Head of caudate nucleus (tissue), 42 donors: ENCODE results near the gene SIDT1.
"Not testable (repeated sequence)": the region's sequence is repeated elsewhere in the genome, so short reads cannot be mapped to it uniquely, and the experiment has no call there.

Experiments
- DNase-seq, 42 donors: peaks; one replicate each; pipeline versions ENCODE4 v3.0.0 to v3.0.0-alpha.2; 2020 to 2021; ENCODE audit warnings: mixed read lengths in 7 of 42
- intact Hi-C: fragments of 100-400 bp; cut with DNase I; formaldehyde crosslinking; loops from one replicate; pipeline ENCODE4 v1.15.0; 2022

Gene SIDT1

DNA sequence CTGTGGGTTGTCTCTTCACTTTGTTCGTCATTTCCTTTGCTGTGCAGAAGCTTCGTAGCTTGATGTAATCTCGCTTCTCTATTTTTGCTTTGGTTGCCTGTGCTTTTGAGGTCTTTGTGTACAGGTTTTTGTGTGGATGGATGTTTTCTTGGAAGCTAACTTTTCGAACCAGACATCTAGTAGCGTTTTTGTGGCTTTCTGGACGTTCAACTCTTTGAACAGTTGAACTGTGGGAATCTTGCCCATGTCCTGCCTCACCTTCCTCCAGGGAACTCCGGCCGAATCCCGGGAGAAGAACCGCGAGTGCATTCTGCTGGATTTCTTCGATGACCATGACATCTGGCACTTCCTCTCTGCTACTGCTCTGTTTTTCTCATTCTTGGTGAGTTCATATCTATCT is 93.5 kb downstream of the SIDT1 start:
- no peak for DNase-seq
- intact Hi-C loops = loop anchor here (10.0 kb wide), 1 partner anchor 131 kb away; no protein-coding TSS in a partner anchor

DNA sequence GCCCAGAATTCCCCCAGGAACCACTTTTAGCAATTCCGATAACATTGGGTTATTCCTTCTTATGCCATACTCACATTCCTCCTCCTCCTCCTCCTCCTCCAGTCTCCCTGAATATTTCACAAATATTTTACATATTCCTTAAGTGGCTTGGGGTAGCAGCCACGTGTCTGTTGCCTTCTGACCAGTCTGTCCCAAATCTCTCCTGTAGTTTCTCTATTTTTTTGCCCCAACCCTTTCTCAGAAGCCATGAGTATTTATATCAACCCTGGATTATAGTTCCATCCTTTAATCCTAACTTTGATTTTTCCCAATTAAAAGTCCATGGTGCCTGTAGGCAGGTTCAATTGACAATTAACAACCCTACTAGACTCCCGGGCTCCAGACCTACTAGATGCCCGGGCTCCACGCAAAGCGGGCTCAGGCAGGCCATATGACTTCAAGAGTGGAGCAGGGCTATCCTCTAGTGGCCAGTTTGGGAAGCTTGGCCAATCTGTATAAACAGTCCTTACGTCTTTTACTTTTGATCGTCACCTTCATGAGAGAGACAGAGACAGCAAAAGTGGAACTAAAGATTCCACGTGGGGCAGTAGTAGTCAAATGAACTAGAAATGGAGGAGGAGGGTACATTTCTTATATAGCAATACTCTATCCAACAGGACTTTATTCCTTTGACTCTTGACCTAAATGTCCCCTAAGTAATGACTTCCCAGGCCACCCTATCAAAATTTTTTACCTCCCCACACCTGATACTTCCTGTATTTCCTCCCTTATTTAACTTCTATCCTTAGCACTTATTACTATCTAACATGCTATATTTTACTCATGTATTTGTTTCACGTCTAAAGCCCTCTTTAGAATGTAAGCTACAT is 94.4 kb downstream of the SIDT1 start:
- intact Hi-C loops = loop anchor here (10.0 kb wide), 1 partner anchor 132 kb away; no protein-coding TSS in a partner anchor
- DNase-seq = peak; percentile 19 to 74 (median 52)

DNA sequence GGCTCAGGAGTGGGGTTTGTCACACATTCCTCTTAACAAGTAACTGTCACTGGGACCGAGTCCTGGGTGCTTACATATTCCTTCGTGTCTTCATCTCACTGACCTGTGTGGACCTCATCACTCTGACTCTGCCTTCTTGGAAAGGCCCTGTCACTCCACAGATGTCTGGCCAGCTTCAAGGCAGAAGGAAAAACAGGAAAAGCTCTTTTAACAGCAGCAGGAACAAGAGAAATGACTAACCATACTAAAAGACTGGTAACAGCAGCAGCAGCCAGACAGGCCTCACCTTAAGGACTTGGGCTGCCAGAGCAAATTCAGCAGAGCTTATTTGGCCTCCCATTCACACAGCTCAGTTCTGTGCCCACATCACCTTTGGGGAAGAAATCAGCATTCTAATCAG is 96.0 kb downstream of the SIDT1 start:
- intact Hi-C loops = loop anchor here (10.0 kb wide), 1 partner anchor 134 kb away; no protein-coding TSS in a partner anchor

DNA sequence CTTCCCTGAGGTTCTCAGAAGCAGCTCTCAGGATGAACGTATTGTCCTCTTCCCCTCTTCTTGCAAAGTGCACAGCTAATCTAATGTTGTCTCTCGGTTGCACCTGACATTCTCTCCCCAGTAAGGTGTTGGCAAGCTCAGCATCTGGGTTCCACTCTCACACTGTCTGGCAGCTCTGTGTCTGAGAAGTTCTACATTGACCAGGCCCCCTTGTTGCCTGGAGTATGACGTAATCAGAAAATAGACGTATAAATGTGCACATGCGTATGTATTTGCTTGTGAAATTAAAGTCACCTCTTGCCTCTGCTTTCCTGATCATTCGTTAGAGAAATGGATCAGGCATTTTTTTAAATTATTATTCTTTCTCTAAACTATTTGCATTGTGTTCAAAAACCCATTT is 96.4 kb downstream of the SIDT1 start:
- no peak for DNase-seq
- intact Hi-C loops = loop anchor here (10.0 kb wide), 1 partner anchor 134 kb away; no protein-coding TSS in a partner anchor

More for the DNA sequence above, 96.0 kb downstream of the SIDT1 start:
- DNase-seq = no peak

DNA sequence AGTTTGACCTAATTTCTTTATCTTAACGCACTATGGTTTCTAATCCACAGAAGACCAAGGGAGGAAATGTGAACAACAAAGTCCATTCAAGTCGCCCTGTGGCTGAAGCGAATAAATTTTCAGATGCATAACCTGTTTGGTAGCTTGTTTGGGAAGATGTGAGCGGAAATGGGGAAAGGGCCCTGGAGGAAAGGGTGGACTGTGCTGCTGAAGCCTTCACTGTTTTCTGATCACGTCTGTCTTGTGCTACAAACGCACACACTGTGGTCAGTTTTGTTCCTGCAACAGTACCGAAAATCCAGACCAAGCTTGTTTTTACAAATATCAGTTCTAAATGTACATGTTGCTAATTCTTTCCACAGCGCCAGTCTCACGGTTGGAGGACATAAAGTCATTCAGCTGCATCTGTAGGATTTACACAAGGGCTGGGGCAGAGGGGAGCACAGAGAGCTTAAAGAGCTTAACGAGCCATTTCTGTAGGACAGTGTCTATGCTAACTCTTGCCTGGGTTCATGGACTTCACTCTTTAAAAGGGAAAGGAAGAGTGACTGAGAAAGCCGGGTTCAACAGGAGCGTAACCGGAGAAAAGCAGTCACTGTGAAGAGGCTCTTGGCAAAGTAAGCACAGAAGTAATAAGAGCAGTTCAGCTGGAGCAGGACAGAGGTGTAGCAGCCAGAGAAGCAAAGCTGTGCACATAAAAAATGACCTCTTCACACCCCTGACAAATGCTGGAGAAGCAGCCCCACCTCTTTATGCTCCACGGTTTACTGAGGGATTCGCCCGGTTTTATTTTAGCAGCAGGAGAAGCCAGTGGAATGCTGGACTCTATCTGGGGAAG is 97.4 kb downstream of the SIDT1 start:
- no peak for DNase-seq
- intact Hi-C loops = loop anchor here (10.0 kb wide), 1 partner anchor 135 kb away; no protein-coding TSS in a partner anchor

DNA sequence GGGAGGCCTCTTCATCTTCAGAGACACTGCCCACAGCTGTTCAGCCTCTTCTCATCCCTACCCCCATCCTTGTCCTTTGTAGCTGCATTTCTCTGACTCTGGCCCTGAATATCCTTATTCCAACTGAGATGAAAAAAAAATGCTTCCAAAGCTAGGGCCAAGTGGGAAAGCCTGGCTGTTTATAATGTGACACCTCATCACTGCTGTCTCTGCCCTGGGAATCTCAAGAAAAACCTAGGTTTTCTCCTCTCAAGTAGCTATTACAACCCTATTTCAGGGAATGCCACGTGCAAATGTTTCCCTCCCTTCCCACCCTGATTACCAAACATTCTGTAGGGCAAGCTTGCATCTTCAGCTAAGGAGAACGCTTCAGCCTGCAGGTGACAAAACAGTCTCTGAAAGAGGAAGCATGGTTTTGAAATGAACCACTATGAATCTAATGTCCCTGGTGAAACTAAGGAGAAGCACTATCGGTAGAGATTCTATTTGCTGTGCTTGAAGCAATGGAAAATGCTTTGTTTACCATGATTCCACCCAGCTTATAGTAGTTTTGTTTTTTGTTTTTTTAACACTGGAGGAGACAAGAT is 98.7 kb downstream of the SIDT1 start:
- no peak for DNase-seq
- intact Hi-C loops = no loop called here

DNA sequence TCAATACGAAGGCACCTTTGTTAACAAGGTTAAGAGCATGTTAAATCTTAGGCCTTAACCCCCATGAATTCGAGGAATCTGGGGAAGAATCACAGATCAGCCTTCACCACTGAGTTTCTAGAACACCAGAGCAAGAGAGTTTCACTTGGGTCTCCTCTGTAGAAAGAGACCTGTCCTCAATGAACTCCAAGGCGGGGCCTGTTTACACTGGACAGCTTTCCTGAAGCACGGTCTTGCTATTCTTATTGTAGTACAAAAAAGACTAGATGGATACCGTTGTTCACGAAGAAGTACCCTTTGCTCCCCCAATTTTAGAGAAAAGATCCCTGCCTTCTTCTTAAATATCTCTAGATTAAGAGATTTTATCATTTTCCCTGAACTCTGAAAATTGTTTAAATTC is 99.2 kb downstream of the SIDT1 start:
- no peak for DNase-seq
- intact Hi-C loops = no loop called here

DNA sequence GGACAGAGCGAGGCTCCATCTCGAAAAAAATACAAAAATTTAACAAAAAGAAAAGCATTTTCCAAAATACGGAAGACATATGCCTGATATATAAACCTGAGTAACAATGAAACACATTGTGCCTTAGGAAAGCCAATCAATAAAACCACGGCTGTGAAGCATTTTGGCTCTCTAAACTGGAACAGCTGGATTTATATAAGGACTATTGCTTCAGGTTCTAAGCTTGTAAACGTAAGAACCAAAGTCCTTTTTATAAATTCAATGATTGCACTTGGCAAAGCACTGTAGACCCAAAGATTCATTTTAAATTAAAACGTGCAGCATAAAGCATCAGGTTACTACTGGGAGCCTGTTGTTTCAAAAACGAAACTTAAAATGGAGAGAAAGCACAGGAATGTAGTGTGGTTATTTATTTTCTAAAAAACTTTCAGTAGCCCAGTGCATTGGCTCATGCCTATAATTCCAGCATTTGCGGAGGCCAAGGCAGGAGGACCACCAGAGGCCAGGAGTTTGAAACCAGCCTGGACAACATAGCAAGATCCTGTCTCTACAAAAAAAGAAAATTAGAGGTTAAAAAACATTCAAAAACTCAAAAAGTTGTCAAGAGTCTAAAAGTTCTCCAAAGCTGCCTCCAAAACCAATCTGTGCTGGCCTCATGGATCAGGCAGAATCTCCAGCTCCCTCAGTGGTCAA is 102.6 kb downstream of the SIDT1 start:
- no peak for DNase-seq
- intact Hi-C loops = no loop called here

DNA sequence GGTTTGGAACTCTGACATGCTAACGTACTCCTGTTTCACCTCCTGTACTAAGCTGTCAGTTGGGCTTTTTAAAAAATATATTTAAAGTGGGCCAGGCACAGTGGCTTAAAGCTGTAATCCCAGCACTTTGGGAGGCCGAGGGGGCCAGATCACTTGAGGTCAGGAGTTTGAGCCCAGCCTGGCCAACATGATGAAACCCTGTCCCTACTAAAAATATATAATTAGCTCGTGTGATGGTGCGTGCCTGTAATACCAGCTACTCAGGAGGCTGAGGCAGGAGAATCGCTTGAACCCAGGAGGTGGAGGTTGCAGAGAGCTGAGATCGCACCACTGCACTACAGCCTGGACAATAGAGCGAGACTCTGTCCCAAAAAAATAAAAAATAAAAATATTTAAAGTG is 103.7 kb downstream of the SIDT1 start:
- intact Hi-C loops, DNase-seq: not testable (repeated sequence)

DNA sequence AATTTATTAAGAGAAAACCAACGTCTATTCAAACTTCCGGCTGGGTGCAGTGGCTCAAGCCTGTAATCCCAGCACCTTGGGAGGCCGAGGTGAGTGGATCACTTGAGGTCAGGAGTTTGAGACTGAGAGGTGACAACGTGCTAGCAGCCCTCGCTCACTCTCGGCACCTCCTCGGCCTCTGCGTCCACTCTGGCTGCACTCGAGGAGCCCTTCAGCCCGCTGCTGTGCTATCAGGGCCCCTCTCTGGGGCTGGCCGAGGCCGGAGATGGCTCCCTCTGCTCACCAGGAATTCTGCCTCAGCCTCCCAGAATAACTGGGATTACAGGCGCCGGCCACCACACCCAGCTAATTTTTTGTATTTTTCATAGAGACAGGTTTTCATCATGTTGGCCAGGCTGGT is 105.4 kb downstream of the SIDT1 start:
- intact Hi-C loops = no loop called here
- DNase-seq = no peak

DNA sequence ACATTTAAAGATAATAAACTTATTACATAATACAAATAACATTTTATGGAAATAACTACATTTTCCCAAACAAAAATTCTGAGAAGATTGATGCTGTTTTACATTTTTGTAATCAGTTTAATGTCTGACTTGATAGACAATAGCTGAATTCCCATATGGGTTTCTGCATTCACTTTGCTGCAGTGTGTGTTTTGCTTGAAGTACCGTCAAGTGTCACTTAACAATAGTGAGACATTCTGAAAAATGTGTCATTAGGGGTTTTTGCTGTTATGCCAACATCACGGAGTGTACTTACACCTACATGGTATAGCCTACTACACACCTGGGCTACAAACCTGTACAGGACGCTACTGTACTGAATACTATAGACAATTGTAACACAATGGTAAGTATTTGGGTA is 106.6 kb downstream of the SIDT1 start:
- intact Hi-C loops = no loop called here
- DNase-seq = no peak

DNA sequence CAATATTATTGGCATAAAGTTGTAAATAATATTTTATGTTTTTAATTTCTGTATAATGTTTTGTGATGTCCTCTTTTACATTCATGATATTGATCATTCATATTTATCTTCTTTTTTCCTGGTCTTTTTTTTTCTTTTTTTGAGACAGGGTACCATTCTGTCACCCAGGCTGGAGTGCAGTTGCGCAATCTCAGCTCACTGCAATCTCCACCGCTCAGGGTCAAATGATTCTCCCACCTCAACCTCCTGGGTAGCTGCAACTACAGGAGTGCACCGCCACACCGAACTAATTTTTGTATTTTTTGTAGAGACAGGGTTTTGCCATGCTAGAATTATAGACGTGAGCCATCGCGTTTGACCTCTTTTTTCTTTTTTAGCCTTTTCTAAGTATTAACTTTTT is 111.2 kb downstream of the SIDT1 start:
- no peak for DNase-seq
- intact Hi-C loops = no loop called here

DNA sequence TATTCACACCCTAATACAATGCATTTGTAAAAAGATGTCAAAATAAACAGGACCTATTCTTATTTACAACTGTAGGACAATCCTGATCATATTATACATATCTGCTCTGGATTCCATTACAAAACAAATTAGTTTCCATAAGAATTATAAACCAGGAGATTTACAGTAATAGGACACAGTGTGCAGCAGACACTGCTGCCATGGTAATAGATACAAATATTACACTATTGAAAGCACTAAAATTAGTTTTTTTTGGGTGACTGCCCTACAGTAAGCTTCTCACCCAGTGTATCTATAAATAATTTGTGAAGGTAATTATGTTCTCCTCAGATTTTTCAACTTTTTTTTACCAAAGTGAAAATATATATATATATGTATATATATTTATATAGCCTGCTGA is 116.2 kb downstream of the SIDT1 start:
- intact Hi-C loops = no loop called here
- no peak for DNase-seq

DNA sequence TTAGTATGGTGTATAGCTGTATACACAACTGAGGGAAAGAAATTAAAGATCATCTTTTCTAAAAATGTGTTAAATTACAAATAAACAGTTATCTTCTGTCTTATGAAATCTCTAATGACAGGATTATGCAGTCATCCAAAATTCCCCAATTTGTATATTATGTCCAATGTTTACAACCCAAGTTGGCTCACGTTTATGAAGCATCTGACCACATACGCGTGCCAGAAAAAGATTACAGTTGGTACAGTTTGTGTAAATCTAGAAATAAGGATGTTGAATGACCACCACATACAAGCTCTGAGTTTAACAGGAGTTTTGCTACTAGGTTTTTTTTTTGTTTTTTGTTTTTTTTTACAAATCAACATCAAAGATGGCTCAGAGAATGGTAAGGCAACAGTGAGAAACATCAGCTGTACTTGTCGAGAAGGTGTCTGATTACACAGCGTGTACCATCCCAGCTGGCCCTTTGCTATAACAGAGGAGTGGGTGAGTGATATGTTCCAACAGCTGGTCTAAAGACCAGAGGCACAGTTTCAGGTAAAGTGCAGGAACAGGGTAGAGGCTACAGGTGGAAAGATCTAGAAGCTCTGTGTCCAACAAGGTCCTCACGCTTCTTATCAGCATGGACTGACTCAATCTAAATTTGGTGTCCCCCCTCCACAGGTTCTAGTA is 117.0 kb downstream of the SIDT1 start:
- intact Hi-C loops = no loop called here
- no peak for DNase-seq

DNA sequence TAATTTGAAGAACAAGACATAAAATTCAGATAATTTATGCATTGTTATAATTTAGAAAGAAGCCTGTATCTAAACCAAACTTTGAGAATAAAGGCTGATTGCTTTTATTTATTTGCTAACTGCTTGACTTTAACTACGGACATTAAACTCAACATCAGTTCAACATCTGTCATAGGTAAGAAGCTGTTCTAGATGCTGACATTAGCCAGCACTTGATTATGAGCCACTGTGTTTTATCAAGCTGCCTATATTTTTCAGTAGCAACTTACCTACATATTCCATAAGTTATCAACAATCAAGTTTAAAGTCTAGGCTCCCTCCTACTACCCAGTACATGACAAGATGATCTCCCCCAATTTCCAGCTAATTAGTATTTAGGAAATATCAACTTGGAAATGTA is 122.0 kb downstream of the SIDT1 start:
- intact Hi-C loops = no loop called here
- DNase-seq = no peak

DNA sequence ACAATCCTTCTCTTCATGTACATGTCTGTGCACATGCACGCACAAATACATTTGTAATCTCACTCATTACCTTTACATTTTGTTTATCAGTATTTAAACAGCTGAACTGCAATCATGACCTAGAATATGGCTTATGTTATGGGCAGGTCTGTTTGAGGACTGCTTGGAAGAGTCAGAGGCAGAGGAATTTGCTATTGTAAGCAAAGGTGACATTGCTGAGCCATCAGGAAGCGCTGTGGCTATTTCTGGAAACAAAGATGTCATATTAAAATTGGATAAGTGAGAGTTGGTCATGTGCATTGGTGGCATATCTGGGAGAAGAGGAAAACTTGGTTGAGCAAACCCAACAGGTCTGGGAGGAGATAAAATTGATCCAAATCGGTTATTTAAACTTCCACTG is 122.5 kb downstream of the SIDT1 start:
- no peak for DNase-seq
- intact Hi-C loops = no loop called here

DNA sequence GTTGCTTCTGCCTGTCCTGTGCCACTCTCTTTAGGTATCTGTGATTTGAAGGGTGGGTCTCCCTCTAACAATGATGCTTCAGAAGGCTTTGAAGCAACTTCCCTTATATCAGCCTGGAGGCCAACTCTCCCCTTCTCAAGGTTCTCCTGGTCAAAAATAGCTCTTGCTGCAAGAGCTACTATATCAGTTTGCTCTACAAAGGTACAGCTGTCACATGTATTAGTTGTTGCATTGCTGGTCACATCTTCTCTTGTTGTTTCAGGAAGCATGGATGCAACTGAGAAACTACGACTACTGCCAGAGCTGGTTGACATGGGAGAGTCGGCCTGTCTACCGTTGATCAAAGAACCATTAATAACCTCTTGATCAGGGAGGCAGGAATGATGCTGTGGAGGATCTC is 125.8 kb downstream of the SIDT1 start:
- no peak for DNase-seq
- intact Hi-C loops = no loop called here

DNA sequence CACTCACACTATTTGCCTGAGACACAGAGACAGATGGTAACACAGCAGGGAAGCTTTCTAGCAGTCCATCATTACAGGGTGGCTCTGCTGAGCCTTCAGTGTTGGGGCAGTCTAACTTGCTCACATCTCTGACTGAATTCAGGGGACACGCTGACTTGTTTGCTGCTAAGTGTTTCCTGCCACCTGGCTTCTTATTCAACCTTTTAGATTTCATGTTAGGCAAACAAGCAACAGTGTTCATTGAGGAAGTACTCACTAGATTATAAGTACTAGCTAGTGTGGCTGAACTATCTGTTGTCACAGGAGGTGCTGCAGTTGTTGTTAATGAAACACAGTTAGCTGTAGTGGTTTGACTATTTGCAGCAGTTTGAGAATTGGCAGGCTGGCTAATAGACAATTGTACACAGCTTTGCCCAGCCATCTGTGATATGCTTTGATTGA is 126.8 kb downstream of the SIDT1 start:
- intact Hi-C loops = no loop called here
- DNase-seq = no peak

DNA sequence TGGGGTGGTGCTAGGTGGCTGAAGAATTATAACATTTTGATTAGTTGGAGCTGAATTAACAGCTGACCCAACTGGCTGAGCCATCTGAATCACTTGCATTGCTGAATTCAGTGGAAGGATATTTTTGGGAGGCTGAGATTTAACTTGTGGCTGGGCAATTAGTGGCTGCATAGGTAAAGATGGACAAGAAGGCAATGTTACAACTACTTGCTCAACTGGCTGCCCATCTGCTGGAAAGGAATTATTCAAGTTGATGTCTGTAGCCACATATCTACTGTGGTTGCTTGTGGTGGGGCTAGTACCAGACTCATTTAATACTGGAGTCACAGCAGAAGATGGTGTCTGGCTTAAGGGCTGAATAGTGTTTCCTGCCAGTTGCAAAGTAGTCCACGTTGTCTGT is 127.6 kb downstream of the SIDT1 start:
- intact Hi-C loops = no loop called here

More for the DNA sequence above, 127.6 kb downstream of the SIDT1 start:
- no peak for DNase-seq
